Upper lobe of left lung (tissue), 6 donors: ENCODE results near the gene UQCC2. TPM values are rescaled to one million over a fixed set of nuclear protein-coding genes. Genes with fewer than 3 reads are reported as not detected.

Source experiments
- ATAC-seq, 2 donors: fragments of 200-7000 bp; cut with Tn5 transposase; one replicate each; pipeline ENCODE4 v1.9.1; 2022; ENCODE audit warnings: mild to moderate bottlenecking in 2 of 2, moderate library complexity in 2 of 2; ENCODE audit not compliant: low FRiP score in 2 of 2
- DNase-seq, 2 donors: peaks; one replicate each; pipeline ENCODE4 v3.0.0-alpha.2; 2019 to 2020
- H3K27ac ChIP-seq, 4 donors: fragments of 200-600 bp; sonication (generic); one replicate each; pipeline ENCODE4 v1.5.1; 2016 to 2019
- H3K27me3 ChIP-seq, 4 donors: fragments of 200-600 bp; sonication (generic); one replicate each; pipeline ENCODE4 v1.5.1; 2017 to 2019
- H3K36me3 ChIP-seq, 4 donors: fragments of 200-600 bp; sonication (generic); one replicate each; pipeline ENCODE4 v1.5.1; 2016 to 2019
- H3K4me1 ChIP-seq, 4 donors: fragments of 200-600 bp; sonication (generic); one replicate each; pipeline ENCODE4 v1.5.1; 2018 to 2019
- H3K4me3 ChIP-seq, 4 donors: fragments of 200-600 bp; sonication (generic); one replicate each; pipeline ENCODE4 v1.5.1; 2017 to 2019; ENCODE audit warnings: mild to moderate bottlenecking in 2 of 4, moderate library complexity in 1 of 4
- H3K9me3 ChIP-seq, 4 donors: fragments of 200-600 bp; sonication (generic); one replicate each; pipeline ENCODE4 v1.5.1; 2018 to 2019
- EP300 ChIP-seq, 4 donors: sonication (generic); formaldehyde crosslinking; IDR thresholded peaks; one replicate each; pipeline ENCODE4 v1.5.1; 2017; ENCODE audit warnings: antibody characterized with exemption in 4 of 4, control low read depth in 2 of 4
- POLR2A ChIP-seq, 4 donors: fragments of 450-650 bp; IDR thresholded peaks; one replicate each; pipeline ENCODE4 v1.5.1; 2016 to 2017; ENCODE audit warnings: antibody characterized with exemption in 4 of 4, mild to moderate bottlenecking in 2 of 4
- POLR2AphosphoS5 ChIP-seq, 2 donors: sonication (generic); formaldehyde crosslinking; IDR thresholded peaks; one replicate each; pipeline ENCODE4 v1.5.1; 2017; ENCODE audit warnings: antibody characterized with exemption in 2 of 2
- WGBS, 2 donors: methylation state at CpG; one replicate each; pipeline ENCODE4 v1.1.5; 2017 to 2018; 5-methylcytosine and 5-hydroxymethylcytosine counted together
- total RNA-seq, 6 donors: library from RNA; depleted of rRNA in 4 of 6; stranded (reverse); fragments of >200 nt in 4 of 6; gene quantifications; one replicate each; pipeline versions ENCODE4 v1.1.0 to v1.2.1, GENCODE V29; 2016 to 2021
- TF ChIP-seq, protein P1 (sequence below), 6 experiments: fragments of 450-650 bp in 4 of 6; fragments of 200-600 bp in 2 of 6; sonication (generic) in 2 of 6; IDR thresholded peaks; one replicate each; pipeline ENCODE4 v1.5.1; 2016 to 2019; ENCODE audit warnings: antibody characterized with exemption in 6 of 6
- donor health status: DM: no; HTN: no; CAD: no; lungs with moderate emphysema.
- donor health status: DM: no; HTN: yes; CAD: no; lungs with severe emphysema.

UQCC2 gene
- total RNA-seq, 6 donors from 2014 or later = 8.9 to 53.0 (median 18.2) TPM

DNA sequence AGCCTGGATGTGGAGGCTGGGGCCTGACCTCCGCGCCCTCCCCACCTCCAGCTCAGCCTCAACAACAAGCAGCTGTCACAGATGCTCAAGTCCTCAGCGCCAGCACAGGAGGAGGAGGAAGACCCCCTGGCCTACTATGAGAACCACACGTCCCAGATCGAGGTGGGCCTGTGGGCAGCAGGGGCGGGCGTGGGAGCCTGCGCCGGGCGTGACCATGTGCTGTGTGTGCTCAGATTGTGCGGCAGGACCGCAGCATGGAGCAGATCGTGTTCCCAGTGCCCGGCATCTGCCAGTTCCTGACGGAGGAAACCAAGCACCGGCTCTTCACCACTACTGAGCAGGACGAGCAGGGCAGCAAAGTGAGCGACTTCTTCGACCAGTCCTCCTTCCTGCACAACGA, 23.5 kb downstream of the UQCC2 start:
- Histone ChIP-seq H3K27ac (no peak overlapping the region), H3K9me3 (no peaks in the 10 kb centered on the region), H3K4me3 (no peak overlapping the region), H3K36me3 (peaks cover 26 to 100% (median 95%) of the 10 kb centered on the region in 4 donors), H3K4me1 (peaks cover 6 to 13% (median 8%) of the 10 kb centered on the region in 4 donors), H3K27me3 (no peaks in the 10 kb centered on the region)
- DNase-seq = peak in 1 of 2 donors; percentile 65
- no peak for ATAC-seq
- TF ChIP-seq, protein P1, sequence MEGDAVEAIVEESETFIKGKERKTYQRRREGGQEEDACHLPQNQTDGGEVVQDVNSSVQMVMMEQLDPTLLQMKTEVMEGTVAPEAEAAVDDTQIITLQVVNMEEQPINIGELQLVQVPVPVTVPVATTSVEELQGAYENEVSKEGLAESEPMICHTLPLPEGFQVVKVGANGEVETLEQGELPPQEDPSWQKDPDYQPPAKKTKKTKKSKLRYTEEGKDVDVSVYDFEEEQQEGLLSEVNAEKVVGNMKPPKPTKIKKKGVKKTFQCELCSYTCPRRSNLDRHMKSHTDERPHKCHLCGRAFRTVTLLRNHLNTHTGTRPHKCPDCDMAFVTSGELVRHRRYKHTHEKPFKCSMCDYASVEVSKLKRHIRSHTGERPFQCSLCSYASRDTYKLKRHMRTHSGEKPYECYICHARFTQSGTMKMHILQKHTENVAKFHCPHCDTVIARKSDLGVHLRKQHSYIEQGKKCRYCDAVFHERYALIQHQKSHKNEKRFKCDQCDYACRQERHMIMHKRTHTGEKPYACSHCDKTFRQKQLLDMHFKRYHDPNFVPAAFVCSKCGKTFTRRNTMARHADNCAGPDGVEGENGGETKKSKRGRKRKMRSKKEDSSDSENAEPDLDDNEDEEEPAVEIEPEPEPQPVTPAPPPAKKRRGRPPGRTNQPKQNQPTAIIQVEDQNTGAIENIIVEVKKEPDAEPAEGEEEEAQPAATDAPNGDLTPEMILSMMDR (IDR thresholded peaks at IDR 0.05) = no peak
- no peak for TF ChIP-seq POLR2A (IDR thresholded peaks at IDR 0.05)
- no peak for TF ChIP-seq EP300 (IDR thresholded peaks at IDR 0.05)
- TF ChIP-seq POLR2AphosphoS5 (IDR thresholded peaks at IDR 0.05) = no peak
- WGBS, 2 donors = 93 to 97% methylated on average over 7 to 20 of the region's 20 CpGs

DNA sequence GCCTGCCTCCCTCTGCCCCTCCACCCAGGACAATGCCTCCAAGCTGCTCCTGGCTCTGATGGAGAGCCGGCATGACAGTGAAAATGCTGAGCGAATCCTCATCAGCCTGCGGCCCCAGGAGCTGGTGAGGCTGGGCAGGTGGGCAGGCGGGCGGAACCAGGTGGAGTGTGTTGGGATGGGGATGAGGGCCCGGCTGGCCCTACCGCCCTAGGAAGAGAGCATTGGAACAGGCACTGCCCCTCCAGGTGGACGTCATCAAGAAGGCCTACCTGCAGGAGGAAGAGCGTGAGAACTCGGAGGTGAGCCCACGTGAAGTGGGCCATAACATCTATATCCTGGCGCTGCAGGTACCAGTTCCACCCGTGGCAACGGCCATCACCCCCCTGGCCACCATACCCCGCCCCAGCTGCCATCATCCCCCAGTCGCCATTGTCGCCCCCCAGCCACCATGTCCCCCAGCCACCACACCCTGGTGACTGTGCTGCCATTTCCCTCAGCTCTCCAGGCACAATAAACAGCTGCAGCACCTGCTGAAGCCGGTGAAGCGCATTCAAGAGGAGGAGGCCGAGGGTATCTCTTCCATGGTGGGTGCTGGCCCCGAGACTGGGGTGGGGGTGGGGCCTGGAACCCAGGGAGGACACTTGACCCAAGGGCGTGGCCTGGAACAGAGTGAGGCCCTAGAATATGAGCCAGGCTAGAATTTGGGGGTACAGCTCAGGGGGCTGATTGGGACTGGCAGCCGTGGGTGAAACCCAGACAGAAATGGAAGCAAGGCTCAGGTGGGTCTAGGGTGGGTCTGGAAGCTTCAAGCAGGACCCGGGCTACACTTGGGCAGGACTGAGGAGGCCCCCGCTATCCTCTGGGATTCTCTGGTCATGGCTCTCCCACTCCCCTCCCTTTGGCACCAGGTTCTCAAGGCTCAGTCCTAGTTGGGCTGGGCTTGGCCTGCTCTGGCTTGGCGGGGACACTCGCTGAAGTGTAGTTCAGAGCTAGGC, 24.2 kb downstream of the UQCC2 start:
- Histone ChIP-seq H3K9me3 (no peaks in the 10 kb centered on the region), H3K27me3 (no peaks in the 10 kb centered on the region), H3K36me3 (peaks cover 30 to 100% (median 95%) of the 10 kb centered on the region in 4 donors), H3K4me3 (no peak overlapping the region), H3K4me1 (peaks cover 0 to 6% (median 1%) of the 10 kb centered on the region in 4 donors), H3K27ac (no peak overlapping the region)
- TF ChIP-seq POLR2AphosphoS5 (IDR thresholded peaks at IDR 0.05) (no peak), EP300 (IDR thresholded peaks at IDR 0.05) (no peak), POLR2A (IDR thresholded peaks at IDR 0.05) (no peak)
- TF ChIP-seq, protein P1 (IDR thresholded peaks at IDR 0.05) = no peak
- DNase-seq (peak in 1 of 2 donors; percentile 60), ATAC-seq (no peak)
- 90 to 93% methylated on average over 15 to 22 of the region's 27 CpGs for WGBS, 2 donors

DNA sequence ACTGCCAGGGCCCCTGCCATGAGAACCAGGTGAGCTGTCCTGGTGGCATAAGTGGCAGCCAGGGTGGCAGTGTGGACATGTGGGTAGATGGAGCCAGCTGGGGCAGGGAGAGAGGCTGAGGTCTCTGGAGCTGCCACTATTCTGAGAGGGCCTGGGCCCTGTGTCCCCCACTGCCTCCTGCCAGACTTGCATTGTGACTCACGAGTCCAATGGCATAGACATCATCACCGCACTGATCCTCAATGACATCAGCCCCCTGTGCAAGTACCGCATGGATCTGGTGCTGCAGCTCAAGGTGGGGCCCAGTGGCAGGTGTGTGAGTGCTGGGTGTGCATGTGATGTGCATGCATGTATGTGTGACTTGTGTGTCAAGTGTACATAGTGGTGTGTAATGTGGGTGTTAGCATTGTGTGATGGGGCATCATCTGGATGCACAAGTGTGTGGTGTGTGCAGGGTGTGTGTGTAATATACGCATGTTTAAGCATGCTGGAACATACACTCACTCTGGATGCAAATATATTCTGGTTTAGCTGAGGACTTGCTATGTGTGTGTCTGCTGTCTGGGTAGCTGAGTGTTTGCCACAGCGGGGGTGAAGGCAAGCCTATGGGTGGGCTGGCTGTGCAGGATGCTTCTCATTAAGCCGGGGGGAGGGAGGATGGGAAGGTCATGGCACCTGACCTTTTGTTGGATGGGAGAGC, 25.1 kb downstream of the UQCC2 start:
- H3K4me3 ChIP-seq = no peak overlapping the region
- no peak overlapping the region for H3K27ac ChIP-seq
- no peaks in the 10 kb centered on the region for H3K27me3 ChIP-seq
- no peak for DNase-seq
- no peaks in the 10 kb centered on the region for H3K9me3 ChIP-seq
- H3K36me3 ChIP-seq = peaks cover 30 to 100% (median 92%) of the 10 kb centered on the region in 4 donors
- 61 to 85% methylated on average over 3 to 6 of the region's 6 CpGs for WGBS, 2 donors
- no peak for ATAC-seq
- H3K4me1 ChIP-seq = no peaks in the 10 kb centered on the region
- TF ChIP-seq EP300 (IDR thresholded peaks at IDR 0.05) = no peak
- no peak for TF ChIP-seq POLR2A (IDR thresholded peaks at IDR 0.05)
- TF ChIP-seq, protein P1 (IDR thresholded peaks at IDR 0.05) = no peak
- no peak for TF ChIP-seq POLR2AphosphoS5 (IDR thresholded peaks at IDR 0.05)

DNA sequence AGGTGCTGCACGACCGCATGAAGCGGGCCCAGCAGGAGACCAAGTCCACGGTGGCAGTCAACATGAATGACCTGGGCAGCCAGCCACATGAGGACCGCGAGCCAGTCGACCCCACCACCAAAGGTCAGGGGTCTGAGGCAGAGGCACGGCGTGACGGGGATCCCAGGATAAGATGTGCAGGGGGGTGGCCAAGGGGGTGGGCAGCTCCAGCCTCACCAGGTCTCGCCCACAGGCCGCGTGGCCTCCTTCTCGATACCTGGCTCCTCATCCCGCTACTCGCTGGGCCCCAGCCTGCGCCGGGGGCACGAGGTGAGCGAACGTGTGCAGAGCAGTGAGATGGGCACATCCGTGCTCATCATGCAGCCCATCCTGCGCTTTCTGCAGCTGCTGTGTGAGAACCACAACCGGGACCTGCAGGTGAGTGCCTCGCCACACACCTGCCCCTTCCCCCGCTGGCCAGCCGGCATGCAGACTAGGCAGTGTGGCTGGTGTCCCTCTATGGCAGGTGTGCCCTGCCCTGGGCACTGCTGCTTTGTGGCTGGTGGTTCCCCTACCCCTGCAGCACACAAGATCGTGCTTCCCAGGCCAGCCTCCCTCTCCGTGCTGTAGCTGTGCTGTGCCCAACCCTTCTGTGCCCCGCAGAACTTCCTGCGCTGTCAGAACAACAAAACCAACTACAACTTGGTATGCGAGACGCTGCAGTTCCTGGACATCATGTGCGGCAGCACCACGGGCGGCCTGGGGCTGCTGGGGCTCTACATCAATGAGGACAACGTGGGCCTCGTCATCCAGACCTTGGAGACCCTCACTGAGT, 25.9 kb downstream of the UQCC2 start:
- no peaks in the 10 kb centered on the region for H3K9me3 ChIP-seq
- no peaks in the 10 kb centered on the region for H3K4me1 ChIP-seq
- no peak overlapping the region for H3K4me3 ChIP-seq
- no peak overlapping the region for H3K27ac ChIP-seq
- no peak for TF ChIP-seq POLR2AphosphoS5 (IDR thresholded peaks at IDR 0.05)
- no peak for TF ChIP-seq EP300 (IDR thresholded peaks at IDR 0.05)
- no peak for TF ChIP-seq POLR2A (IDR thresholded peaks at IDR 0.05)
- peak in 1 of 2 donors; percentile 77 for DNase-seq
- H3K36me3 ChIP-seq = peaks cover 30 to 99% (median 91%) of the 10 kb centered on the region in 4 donors
- ATAC-seq = no peak
- no peaks in the 10 kb centered on the region for H3K27me3 ChIP-seq
- 93 to 96% methylated on average over 15 to 37 of the region's 38 CpGs for WGBS, 2 donors
